ENCODE measurements around the gene MRPL55.

Gene MRPL55

GRCh38 chr1:228134591-228134990, 25.5 kb upstream of the MRPL55 start:
- no peak for DNase-seq (ENCODE audit: low read depth, low spot score)
- TF ChIP-seq, protein P1, sequence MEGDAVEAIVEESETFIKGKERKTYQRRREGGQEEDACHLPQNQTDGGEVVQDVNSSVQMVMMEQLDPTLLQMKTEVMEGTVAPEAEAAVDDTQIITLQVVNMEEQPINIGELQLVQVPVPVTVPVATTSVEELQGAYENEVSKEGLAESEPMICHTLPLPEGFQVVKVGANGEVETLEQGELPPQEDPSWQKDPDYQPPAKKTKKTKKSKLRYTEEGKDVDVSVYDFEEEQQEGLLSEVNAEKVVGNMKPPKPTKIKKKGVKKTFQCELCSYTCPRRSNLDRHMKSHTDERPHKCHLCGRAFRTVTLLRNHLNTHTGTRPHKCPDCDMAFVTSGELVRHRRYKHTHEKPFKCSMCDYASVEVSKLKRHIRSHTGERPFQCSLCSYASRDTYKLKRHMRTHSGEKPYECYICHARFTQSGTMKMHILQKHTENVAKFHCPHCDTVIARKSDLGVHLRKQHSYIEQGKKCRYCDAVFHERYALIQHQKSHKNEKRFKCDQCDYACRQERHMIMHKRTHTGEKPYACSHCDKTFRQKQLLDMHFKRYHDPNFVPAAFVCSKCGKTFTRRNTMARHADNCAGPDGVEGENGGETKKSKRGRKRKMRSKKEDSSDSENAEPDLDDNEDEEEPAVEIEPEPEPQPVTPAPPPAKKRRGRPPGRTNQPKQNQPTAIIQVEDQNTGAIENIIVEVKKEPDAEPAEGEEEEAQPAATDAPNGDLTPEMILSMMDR (IDR thresholded peaks at IDR 0.05; ENCODE audit: insufficient read depth, low read length, missing control alignments): no peak
- no peak overlapping the region for H3K4me3 ChIP-seq (ENCODE audit: low read depth, low read length)
- POLR2A ChIA-PET: no interaction called here
- CTCF ChIA-PET: interaction anchor here (1.3 kb wide), 1 partner anchor 382 kb away, joined by 3 read pairs; no protein-coding TSS in a partner anchor

GRCh38 chr1:228131766-228132165, 22.7 kb upstream of the MRPL55 start:
- TF ChIP-seq, protein P1 (IDR thresholded peaks at IDR 0.05; ENCODE audit: insufficient read depth, low read length, missing control alignments): no peak
- POLR2A ChIA-PET: no interaction called here
- CTCF ChIA-PET: interaction anchor here (1.1 to 5.2 kb wide), 14 partner anchors 11 to 392 kb away, joined by 3 to 69 read pairs (median 12); partner anchors contain the start of genes IBA57 and MRPL55

GRCh38 chr1:228125185-228125584, 16.1 kb upstream of the MRPL55 start:
- DNase-seq (ENCODE audit: low read depth, low spot score): no peak
- ChIA-PET POLR2A (no interaction called here), CTCF (interaction anchor here (0.8 to 0.9 kb wide), 2 partner anchors 126 to 389 kb away, joined by 3 read pairs; no protein-coding TSS in a partner anchor)
- TF ChIP-seq, protein P1 (IDR thresholded peaks at IDR 0.05; ENCODE audit: insufficient read depth, low read length, missing control alignments): no peak
- H3K4me3 ChIP-seq (ENCODE audit: low read depth, low read length): no peak overlapping the region

More at GRCh38 chr1:228131766-228132165, 22.7 kb upstream of the MRPL55 start:
- DNase-seq (ENCODE audit: low read depth, low spot score): no peak
- no peak overlapping the region for H3K4me3 ChIP-seq (ENCODE audit: low read depth, low read length)

DNA sequence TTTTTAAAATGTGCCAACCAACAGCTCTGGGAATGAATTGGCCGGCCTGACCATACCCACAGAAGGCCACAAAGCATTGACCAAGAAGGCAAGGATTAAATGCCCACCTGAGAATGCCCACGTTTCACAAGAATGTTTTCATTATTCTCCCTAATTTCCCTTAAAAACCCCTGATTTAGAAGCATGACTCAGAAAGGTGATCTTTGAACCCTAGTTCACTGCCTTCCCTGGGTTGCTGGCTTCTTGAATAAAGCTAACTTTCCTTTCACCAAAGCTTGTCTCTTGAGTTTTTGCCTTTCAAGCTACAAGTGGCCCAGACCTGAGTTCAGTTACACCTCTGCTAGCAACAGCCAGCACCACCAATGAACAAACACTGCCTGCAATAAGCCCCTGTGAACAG, 14.4 kb upstream of the MRPL55 start:
- DNase-seq (ENCODE audit: low read depth, low spot score): no peak
- CTCF ChIA-PET: interaction anchor here (1.2 to 6.0 kb wide), 3 partner anchors 8 to 270 kb away, joined by 3 to 58 read pairs (median 9); no protein-coding TSS in a partner anchor
- POLR2A ChIA-PET: no interaction called here
- H3K4me3 ChIP-seq (ENCODE audit: low read depth, low read length): no peak overlapping the region
- TF ChIP-seq, protein P1 (IDR thresholded peaks at IDR 0.05; ENCODE audit: insufficient read depth, low read length, missing control alignments): no peak

DNA sequence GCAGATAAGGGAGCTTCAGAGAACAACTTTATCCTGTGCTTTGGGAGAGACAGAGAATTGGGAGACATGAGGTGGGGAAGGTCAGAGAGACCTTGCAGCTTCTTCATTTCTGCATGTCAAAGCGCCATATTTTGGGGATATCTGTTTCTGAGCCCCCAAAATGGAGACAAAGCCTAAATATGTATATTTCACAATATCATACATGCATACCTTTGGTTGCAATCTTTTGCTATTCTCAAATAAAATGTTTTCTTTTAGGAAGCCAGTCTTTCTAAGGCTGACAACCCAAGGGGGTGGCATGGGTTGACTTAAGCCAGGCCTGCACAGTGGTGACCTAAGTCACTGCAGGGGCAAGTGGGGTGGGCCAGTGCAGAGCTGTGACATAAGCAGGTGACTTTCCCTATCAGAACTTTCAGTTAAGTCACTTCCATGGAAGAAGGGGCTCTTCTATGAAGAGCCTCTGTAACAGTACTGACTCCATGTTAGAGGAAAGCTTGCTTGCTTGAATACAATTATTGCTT, 13.9 kb upstream of the MRPL55 start:
- TF ChIP-seq, protein P1 (IDR thresholded peaks at IDR 0.05; ENCODE audit: insufficient read depth, low read length, missing control alignments): no peak
- H3K4me3 ChIP-seq (ENCODE audit: low read depth, low read length): no peak overlapping the region
- CTCF ChIA-PET: interaction anchor here (1.2 to 6.0 kb wide), 4 partner anchors 8 to 270 kb away, joined by 3 to 58 read pairs (median 6); partner anchors contain the start of gene GUK1
- no peak for DNase-seq (ENCODE audit: low read depth, low spot score)
- POLR2A ChIA-PET: no interaction called here

- no peak overlapping the region for H3K4me3 ChIP-seq (ENCODE audit: low read depth, low read length)
- TF ChIP-seq, protein P1 (IDR thresholded peaks at IDR 0.05; ENCODE audit: insufficient read depth, low read length, missing control alignments): no peak
- DNase-seq (ENCODE audit: low read depth, low spot score): no peak
- ChIA-PET POLR2A (interaction anchor here (0.7 kb wide), 1 partner anchor 39 kb away, joined by 3 read pairs; no protein-coding TSS in a partner anchor), CTCF (interaction anchor here (1.1 to 6.0 kb wide), 4 partner anchors 10 to 121 kb away, joined by 3 to 58 read pairs (median 8); no protein-coding TSS in a partner anchor)
Observed at GRCh38 chr1:228120857-228121489, 11.9 kb upstream of the MRPL55 start.
